ENCODE measurements around the gene OR6B1.

The OR6B1 gene

DNA sequence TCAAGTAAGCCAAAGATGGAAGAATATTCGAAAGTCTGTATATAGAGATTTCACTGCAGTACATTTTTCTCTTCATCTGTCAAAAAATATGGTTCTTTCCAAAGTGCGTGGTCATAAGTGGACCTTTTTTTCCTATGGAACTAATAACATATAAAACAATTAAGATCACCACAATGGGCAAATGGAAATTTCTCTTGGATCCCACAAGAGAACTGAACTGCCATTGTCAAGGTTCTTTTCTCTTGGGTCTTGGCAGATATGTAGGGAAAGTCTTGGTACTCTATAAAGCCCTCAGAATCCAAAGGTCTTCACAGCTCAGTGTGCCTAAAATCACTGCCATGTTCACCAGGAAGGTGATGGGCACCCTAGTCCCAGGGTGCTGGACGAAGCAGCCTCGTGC, at the start of gene OR6B1:
TSS of gene OR6B1 (plus strand) at position 301 of the 400 bp plus-strand sequence. CDS start 3,677 bp downstream, outside the sequence.
- no peak for DNase-seq (ENCODE audit: low read depth in 2 of 2)

DNA sequence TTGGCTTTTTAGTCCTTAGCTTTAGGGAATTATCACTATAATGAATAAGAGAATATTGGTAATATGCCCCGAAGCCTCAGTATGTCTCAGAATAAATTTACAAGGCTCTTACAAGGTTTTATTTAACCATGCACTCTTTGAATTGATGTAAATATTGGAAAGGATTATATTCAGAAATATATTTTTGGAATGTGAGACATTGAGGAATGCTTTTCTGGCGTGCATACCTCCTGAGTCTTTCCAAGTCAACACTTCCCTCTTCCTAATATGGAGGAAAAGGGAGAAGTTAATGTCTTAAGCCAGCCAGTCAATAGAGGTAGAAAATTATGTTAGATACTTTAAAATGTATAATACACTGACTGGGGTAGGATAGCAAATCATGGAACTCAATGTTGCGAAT, 46.7 kb upstream of the OR6B1 start:
- DNase-seq (ENCODE audit: low read depth in 2 of 2) = no peak

DNA sequence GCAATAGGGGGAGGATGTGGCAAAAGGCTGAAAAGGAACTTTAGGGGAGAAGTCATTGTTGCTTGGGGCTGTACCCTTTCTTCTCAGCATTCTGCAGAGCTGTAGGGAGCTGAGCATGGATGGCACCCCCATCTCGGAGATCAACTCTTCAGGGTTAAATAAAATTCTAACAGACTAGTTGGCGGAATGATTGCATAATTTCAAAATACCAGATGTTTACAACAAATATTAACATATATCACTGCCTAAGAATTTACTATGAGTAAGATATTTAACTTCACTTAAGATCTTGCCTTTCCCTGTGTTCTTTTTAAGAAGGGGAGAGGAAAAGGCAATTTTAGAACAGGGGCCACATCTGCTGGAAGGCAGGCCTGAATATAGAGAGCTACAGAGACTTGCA, 46.0 kb upstream of the OR6B1 start:
- no peak for DNase-seq (ENCODE audit: low read depth in 2 of 2)

DNA sequence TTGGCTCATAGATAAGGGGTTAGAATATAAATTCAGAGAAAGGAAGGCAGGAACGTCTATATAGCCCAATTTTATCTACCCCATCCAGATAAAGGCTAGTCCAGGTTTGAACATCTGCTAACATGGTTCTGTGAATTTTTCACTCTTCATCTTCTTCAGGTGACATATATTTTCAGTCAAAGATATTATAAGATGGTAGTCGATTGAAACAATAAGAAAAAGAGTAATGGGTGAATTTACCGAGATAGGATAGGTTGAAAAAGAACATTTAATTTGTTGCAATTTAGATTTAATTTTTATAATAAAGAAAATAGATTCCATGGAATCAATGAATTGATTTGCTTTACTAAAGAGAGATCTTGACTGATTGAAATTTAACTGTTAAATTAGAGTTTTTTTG, 45.6 kb upstream of the OR6B1 start, which contains the start of gene OR2F1:
TSS of gene OR2F1 (plus strand) at position 301 of the 400 bp plus-strand sequence. CDS start 5,127 bp downstream, outside the sequence.
- DNase-seq (ENCODE audit: low read depth in 2 of 2) = no peak

DNA sequence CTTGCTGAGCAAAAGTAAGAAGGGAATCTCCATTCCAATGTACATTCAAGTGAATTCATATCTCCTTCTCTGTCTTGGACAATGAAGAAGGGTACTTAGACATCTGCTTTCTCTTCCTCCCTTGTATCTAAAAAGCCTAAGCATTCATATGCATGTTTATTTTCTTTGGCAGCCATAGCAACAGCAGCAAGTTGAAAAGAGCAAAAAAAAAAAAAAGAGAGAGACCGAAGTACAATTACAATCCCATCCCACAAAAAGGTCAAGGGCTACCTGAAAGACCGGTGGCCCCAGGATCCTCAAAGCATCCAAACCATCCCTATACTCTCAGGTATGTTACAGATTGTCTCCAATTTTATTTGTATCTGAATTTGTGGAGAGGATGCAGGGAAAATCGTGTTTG, 41.3 kb upstream of the OR6B1 start:
- DNase-seq (ENCODE audit: low read depth in 2 of 2) = no peak

DNA sequence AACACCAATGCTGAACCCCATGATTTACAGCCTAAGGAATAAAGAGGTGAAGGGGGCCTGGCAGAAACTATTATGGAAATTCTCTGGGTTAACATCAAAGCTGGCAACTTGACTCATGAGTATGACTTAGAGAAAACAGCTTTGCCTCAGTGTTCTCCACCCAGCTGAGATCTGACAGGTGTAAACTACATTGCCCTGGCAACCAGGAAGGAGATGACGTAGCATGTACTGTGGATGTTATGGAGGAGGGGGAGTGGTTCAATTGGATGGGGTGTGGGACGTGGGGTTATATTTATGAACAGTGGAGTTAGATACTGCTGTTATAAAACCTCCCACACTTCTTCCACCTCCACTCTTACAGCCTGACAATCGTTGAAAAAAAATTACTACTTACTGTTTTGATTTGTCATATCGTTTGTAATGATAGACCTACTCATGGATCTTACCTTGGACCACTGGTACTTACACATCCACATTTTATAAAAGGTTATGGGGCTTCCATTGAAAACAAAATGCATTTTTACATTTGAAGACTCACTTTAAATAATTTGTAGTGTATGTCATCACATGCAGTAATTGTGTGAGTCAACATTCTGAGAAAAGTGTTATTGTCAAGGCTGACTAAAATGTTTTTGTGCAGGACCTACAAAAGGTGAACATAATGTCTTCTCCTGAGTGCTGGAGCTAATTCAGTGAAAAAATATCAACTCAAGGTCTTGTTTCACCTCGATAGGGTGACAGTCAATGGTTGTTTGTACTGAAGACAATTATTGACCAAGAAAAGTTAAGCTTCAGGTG, 39.1 kb upstream of the OR6B1 start:
- no peak for DNase-seq (ENCODE audit: low read depth in 2 of 2)

DNA sequence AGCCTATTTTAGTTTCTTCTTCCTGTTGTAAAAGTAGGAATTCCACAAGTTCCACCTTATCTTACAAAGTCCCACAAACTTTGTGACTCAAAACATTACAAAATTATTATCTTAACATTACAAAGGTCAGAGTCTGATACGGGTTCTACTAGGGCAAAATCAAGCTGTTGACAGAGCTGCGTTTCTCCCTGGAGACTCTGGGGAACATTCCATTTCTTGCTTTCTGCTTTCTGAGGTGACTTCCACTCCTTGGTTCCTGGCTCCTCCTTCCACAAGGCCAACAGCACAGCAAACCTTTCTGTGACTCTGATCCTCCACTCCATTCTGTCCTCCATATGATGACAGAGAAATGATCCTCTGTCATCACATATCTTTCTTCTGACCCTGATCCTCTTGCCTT, 34.8 kb upstream of the OR6B1 start:
- DNase-seq (ENCODE audit: low read depth in 2 of 2) = no peak

DNA sequence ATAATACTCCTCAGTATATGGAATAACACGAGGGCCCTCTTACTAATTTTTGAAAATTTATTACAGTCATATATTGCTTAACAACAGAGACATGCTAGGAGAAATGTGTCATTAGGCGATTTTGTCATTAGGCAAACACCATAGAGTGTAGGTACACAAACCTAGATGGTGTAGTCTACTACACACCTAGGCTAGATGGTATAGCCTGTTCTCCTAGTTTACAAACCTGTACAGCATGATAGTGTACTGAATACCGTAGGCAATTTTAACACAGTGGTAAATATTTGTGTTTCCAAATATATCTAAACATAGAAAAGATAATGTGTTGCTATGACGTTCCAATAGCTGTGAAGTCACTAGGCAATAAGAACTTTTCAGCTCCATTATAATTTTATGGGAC, 32.7 kb upstream of the OR6B1 start:
- no peak for DNase-seq (ENCODE audit: low read depth in 2 of 2)

DNA sequence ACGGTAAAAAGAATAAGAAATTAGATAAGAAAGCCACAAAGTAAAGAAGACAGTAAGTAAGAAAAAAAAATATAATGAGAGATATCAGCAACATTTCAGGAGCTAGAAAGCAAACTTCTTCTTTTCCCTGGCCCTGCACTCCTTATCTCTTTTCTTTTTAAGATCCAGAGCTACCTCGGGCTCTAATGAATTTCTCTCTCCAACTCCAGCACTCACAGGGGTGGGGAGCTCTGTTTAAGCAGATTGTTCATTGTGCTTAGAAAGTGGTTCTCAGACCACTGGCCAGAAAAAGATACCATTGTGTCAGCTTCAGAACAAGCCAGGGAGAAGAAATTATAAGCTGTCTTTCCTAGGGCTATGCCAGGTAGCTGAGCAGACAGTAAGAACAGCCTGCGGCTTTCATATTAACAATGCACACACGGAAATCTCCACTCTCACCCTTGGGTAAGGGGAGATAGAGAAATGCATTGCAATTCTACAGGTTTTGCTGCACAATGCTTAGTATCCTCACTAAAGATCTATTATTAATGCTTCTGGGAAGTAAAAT, 26.2 kb upstream of the OR6B1 start:
- no peak for DNase-seq (ENCODE audit: low read depth in 2 of 2)

DNA sequence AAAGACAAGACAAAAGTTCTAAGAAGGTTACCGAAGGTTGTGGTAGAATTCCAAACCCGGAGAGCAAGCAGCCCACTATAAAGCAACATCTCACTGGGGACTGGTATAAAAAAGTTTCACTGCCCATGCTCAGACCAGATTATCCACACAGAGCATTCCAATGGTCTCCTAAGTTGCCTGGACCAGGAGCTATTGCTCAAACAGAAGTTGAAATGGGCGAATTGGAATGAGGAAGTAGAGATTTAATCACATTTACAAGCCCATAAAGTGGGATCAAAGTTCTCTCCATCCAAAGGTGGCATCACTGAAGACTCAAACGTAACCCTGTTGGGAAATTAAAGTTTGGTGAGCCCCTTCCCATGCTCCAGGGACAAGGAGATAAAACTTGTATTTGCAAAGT, 25.7 kb upstream of the OR6B1 start:
- DNase-seq (ENCODE audit: low read depth in 2 of 2) = no peak

DNA sequence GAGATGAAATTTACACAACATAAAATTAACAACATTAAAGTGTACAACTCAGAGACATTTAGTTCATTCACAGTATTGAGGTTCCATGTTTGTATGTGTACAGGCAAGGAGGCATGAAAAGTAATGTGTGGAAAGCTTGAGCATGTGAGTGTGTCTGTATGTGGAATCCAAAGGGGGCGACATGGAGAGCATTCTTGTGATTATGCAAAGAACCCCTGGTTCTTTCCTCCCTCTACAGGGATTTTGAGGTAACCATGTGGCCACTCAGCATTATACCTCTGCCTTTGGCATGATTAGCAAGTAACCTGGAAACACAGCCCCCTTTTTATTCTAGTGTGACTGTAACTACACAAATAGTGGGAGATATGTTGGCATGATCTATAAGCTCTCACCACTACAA, 24.5 kb upstream of the OR6B1 start:
- DNase-seq (ENCODE audit: low read depth in 2 of 2) = no peak

DNA sequence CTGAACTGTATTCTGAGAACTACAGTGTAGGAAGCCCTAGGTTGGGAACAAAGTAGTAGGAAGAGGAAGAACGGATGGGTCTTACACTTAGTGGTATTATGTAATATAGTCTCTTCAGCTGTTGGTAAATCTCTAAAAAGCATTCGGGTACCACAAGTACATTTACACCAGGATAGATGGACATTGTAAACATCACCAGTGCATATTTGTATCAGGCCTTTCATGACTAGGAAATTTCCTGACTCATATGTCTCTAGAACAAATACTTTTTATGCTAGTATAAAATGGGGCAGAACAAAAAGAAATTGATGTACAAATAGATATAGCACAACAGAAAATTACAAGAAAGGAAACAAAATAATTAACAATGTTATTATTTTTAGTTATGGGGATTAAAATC, 21.5 kb upstream of the OR6B1 start:
- no peak for DNase-seq (ENCODE audit: low read depth in 2 of 2)

DNA sequence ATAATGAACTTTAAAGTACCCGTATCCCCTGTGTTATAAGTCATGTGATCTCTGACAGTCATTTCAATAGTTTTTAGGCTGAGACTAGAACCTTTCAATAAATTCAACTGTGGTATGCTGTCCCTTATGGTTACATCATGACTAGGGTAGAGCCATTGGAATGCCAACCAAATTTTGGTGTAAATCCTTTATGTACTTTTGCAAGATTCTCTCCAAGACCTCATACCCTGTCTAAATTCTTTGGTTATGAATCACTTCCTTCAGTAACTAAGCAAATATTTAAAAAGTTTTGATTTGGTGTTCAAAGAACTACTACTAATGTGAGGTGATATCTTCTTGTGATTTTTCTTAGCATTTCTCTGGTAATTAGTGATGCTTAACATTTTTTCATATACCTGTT, 20.8 kb upstream of the OR6B1 start:
- DNase-seq (ENCODE audit: low read depth in 2 of 2) = no peak

DNA sequence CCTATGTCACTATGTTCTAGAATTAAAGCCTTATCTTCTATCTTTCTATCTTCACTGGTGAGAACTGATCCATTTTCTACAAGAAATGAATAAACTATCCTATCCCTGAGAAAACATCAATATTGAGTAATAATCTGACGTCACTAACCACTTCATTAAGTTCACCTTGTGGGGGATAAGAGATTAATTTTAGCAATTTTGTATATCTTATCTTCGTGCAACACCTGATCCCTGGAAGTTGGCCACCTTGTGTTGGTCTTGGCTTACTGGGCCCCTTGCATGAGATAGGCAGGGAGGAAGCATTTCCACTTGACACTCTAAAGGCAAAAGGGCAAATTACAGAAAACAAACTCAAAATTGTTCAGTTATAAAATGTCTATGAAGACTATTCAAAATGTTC, 20.1 kb upstream of the OR6B1 start:
- no peak for DNase-seq (ENCODE audit: low read depth in 2 of 2)

DNA sequence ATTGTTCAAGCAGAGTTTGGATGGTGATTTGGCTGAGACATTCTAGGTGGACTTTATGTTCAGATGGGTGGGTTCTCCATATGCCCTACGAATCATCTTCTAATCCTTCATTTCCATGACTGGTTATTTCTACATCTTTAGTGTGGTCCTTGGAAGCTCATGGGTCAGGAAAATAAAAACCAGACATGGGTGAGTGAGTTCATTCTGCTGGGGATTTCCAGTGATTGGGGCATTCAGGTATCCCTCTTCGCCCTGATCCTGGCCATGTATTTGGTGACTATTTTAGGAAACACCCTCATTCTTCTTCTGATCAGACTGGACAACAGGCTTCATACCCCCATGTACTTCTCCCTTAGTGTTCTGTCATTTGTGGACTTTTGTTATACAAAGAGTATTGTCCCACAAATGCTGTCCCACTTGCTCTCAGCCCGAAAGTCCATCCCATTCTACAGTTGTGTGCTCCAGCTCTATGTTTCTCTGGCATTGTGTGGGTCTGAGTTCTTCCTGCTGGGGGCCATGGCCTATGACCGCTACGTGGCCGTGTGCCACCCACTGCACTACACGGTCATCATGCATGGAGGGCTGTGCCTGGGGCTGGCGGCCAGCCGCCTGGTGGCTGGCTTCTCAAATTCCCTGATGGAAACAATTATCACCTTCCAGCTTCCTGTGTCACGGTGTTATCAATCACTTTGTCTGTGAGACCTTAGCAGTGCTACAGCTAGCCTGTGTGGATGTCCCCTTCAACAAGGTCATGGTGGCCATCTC, 19.2 kb upstream of the OR6B1 start:
- no peak for DNase-seq (ENCODE audit: low read depth in 2 of 2)

DNA sequence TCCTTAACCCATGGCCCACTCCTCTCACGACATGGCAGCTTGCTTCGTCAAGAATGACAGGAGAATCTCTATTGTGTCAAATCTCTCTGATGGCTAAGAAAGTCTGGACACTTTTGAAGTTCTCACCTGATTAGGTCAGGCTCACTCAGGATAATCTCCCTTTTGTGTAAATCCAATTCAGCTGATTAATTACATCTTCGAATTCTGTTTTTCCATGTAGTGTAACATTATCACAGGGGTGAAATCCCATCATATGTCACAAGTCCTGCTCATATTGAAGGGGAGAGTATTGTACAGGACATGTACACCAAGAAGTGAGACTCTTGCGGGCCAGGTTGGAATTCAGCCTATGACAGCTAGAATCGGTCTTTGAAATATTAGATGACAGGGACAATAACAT, 16.2 kb upstream of the OR6B1 start:
- no peak for DNase-seq (ENCODE audit: low read depth in 2 of 2)

DNA sequence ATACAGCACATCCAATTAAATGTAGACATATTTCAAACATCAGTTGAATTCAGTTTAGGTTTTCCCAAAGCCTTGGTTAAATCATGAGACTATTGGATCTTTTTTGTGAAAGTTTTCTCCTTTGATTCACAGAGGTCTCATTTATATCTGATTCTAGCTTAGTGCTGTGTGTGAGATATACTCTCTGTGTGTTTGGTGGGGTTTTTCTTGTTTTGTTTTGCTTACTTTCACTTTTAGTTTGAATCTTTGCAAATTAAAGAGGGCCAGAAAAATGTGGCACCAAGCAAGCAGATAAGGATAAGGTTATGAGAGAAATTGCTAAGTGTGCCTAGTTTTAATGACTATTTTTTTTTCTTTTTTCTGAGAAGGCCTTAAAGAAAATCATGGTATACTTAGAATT, 12.6 kb upstream of the OR6B1 start:
- DNase-seq (ENCODE audit: low read depth in 2 of 2) = no peak

DNA sequence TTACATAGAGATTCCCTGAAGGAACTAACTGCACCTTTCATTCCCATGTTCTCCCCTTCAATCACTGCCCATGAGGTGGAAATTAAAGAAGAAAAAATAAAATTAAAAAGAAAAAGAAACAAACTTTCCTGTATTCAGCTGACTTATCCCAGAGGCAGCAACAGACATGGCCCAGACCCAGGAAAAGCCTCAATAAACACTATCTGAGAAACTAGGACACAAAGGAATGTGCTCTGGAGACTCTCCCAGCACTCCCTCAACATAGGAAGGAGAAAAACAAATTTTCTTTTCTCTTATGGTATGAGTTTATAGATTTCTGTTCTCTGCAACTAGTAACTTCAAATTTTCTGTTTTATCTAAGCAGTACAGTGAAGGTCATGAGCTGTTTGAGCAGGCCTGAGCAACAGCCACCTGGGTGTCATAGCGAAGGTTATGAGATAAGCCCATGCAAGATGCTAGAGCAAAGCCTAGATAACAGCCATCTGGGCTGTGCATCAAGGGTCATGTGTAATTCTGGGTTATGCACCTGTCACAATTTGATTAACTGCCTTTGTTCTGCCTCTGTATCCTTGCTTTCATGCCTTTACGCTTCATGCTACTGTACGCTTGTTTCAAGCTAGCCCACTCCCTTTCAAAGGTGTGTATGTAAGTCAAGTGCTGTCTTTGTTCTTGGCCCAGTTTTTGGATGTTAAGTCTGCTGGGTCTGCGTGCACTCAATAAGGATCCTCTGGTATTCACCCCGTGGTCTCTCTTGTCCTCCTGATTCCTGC, 11.0 kb upstream of the OR6B1 start:
- no peak for DNase-seq (ENCODE audit: low read depth in 2 of 2)

DNA sequence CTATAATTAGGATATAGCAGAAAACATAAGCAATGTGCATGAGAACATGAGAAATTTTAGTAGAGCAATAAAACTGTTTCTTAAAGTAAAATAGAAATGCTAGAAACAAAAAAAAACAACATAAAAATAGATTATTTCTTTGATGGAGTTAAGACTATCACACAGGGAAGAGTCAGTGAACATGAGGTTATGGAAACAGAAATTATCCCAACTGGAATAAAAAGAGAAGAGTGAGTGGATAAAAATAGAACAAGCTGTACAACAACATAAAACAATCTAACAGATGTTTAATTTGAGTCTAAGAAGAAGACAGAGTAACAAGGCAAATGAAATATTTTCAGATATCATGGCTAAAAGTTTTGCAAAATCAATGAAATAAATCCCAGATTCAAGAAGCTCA, 7.5 kb upstream of the OR6B1 start:
- DNase-seq (ENCODE audit: low read depth in 2 of 2) = no peak

DNA sequence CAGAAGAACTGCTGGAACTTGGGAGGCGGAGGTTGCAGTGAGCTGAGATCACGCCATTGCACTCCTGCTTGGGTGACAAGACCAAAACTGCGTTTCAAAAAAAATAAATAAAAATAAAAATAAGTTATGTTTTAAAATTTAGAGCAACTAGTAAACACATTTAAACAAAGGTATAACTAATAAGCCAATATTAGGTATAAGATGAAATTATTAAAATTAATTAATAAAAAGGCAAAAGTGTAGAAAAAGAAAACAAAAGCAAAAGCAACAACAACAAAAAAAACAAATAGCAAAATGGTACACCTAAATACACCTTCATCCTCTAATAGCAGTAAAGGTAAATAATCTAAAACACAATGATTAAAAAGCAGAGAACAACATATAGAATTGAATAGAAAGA, 6.2 kb upstream of the OR6B1 start:
- no peak for DNase-seq (ENCODE audit: low read depth in 2 of 2)

DNA sequence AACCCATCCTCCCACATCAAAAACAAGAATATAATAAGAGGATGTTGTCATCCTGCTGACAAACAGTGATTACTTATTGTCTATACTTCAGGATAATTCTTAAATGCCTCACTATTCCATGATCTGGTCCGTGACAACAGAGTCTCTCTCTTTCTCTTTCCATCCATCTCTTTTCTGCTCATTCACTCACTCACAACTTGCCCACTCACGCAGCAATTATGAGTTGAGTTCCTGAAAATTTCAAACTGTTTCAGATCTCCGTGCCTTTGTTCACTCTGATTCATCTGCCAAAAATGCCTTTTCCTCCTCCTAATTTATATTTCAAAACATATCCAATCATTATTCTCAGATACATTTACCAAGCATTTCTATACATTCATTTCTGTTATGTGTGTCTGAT, 1.4 kb downstream of the OR6B1 start:
- DNase-seq (ENCODE audit: low read depth in 2 of 2) = no peak

DNA sequence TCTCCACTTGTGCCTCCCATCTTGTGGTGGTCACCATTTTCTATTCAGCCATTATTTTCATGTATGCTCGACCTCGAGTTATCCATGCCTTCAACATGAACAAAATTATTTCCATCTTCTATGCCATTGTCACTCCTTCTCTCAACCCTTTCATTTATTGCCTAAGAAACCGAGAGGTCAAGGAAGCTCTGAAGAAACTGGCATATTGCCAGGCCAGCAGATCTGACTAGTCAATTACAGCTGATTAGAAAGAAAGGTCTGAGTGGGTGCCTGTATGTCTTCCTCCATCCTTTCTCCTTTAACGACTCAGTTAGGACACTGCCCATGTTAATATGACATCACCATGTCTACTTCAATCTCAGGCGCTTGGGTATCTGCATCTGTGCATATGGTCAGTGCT, 4.6 kb downstream of the OR6B1 start:
- no peak for DNase-seq (ENCODE audit: low read depth in 2 of 2)
